Lower leg skin (tissue), 4 donors: ENCODE data around the gene ZBTB7C. TPM values are rescaled to one million over a fixed set of nuclear protein-coding genes. Genes with fewer than 3 reads are reported as not detected.
A peak's percentile ranks its signal among the peaks of the same experiment; 100 is the strongest.

ENCODE experiments used
- DNase-seq, 2 donors: peaks; one replicate each; pipeline ENCODE4 v3.0.0-alpha.2; 2019; ENCODE audit warnings: low spot score in 2 of 2
- H3K4me3 ChIP-seq: fragments of 200-600 bp; sonication (generic); 2 replicates; pipeline ENCODE4 v1.5.1; 2017; ENCODE audit warnings: mild to moderate bottlenecking, low read depth; ENCODE audit not compliant: poor library complexity, severe bottlenecking
- CTCF ChIP-seq, 3 donors: fragments of 450-650 bp; IDR thresholded peaks; one replicate each; pipeline ENCODE4 v1.5.1; 2016; ENCODE audit warnings: antibody characterized with exemption in 3 of 3, mild to moderate bottlenecking in 3 of 3, moderate library complexity in 2 of 3
- POLR2A ChIP-seq, 2 donors: fragments of 450-650 bp; IDR thresholded peaks; one replicate each; pipeline ENCODE4 v1.6.1; 2016 to 2017; ENCODE audit warnings: antibody characterized with exemption in 2 of 2, mild to moderate bottlenecking in 1 of 2, moderate library complexity in 1 of 2
- WGBS, 2 donors: methylation state at CpG; one replicate each; pipeline ENCODE4 v1.1.5; 2018; 5-methylcytosine and 5-hydroxymethylcytosine counted together
- intact Hi-C: fragments of 100-400 bp; cut with DNase I; formaldehyde crosslinking; loops from one replicate; pipeline ENCODE4 v1.15.0; 2023; ENCODE audit warnings: low total_unique reads
- total RNA-seq, 4 donors: library from RNA; depleted of rRNA; stranded (reverse); fragments of >200 nt; gene quantifications; one replicate each; pipeline ENCODE4 v1.1.0, GENCODE V29; 2016

Gene ZBTB7C
- total RNA-seq, 4 donors from 2014 or later: 44.2 to 59.7 (median 50.7) TPM

- no peak for TF ChIP-seq POLR2A (IDR thresholded peaks at IDR 0.05)
- TF ChIP-seq CTCF (IDR thresholded peaks at IDR 0.05): no peak
- intact Hi-C loops: no loop called here
- WGBS, 2 donors: 4 to 6% methylated on average over 35 to 40 of the region's 68 CpGs
- no peak overlapping the region for H3K4me3 ChIP-seq
- DNase-seq: peak in 1 of 2 donors; percentile 91
These were observed 401.1 kb downstream of the ZBTB7C start for GRCh38 chr18:48007955-48008701.

DNA sequence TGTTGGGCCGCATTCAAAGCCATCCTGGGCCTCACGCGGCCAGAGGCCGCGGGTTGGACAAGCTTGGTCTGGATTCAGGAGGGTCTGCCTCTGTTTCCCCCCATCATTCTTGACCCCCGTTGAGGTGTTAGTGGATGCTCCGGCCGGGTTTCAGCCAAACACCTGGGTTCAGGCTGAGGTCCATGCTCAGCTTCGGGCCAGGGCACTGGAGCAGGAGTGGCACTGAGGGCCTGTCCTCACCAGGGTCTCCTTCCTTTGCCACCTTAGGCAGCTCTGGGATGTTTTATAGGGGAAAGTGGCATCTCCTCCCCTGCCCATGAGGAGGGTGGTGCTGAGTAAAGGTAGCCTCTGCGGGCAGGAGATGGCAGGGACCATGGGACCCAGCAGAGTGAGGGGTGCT lies 401.8 kb downstream of the ZBTB7C start:
- TF ChIP-seq POLR2A (IDR thresholded peaks at IDR 0.05): no peak
- TF ChIP-seq CTCF (IDR thresholded peaks at IDR 0.05): no peak
- WGBS, 2 donors: 96 to 97% methylated on average over 10 of the region's 10 CpGs

DNA sequence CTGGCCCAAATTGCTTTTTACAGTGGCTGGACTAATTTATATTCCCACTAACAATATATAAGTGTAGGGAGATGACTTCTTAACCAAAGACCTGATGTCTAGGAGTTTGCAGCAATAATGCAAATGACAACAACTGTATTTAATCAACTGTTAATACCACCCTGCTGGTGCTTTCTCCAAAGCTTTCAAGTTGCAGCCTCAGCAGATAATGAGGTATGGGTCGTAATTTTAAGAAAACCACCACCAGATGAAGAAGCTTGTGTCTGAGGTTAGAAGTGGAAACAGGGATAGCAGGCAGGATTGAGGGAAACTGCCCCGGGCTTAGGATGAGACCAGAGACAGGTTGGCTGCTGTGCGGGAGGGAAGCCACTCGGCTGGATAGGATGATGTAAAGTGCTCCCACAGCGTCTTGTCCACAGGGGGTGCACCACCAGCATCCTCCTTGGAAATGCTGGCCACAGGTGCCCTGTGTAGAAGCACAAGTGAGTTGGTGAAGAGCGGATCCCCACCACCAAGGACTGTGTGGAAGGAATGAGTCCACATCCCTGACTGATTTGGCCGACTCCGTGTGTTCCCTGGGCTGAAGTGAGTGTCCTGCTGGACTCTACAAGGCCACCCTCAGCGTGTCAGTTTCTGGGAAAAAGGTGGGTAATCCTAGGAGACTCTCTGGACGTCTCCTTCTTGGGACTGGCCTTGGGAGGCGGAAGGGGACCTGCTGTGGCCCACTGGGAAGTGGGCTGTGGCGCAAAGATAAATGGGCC lies 402.6 kb downstream of the ZBTB7C start:
- intact Hi-C loops: no loop called here
- 88 to 95% methylated on average over 12 of the region's 12 CpGs for WGBS, 2 donors
- H3K4me3 ChIP-seq: no peak overlapping the region
- no peak for DNase-seq
- no peak for TF ChIP-seq CTCF (IDR thresholded peaks at IDR 0.05)
- no peak for TF ChIP-seq POLR2A (IDR thresholded peaks at IDR 0.05)

More for the DNA sequence above, 401.8 kb downstream of the ZBTB7C start:
- intact Hi-C loops: no loop called here
- no peak for DNase-seq
- H3K4me3 ChIP-seq: no peak overlapping the region

GRCh38 chr18:48004577-48004976 lies 404.6 kb downstream of the ZBTB7C start:
- DNase-seq: no peak

More at GRCh38 chr18:48004577-48004976, 404.6 kb downstream of the ZBTB7C start:
- intact Hi-C loops: no loop called here
- no peak overlapping the region for H3K4me3 ChIP-seq
- WGBS, 2 donors: 46 to 64% methylated on average over 2 of the region's 2 CpGs
- TF ChIP-seq POLR2A (IDR thresholded peaks at IDR 0.05) (no peak), CTCF (IDR thresholded peaks at IDR 0.05) (no peak)
